HCT116 (cell line): ENCODE results near the gene AUTS2. TPM values are rescaled to one million over a fixed set of nuclear protein-coding genes. Genes with fewer than 3 reads are reported as not detected.

ENCODE experiments used
- ATAC-seq: fragments of 200-7000 bp; cut with Tn5 transposase; 2 replicates; pipeline ENCODE4 v1.9.1; 2020; ENCODE audit warnings: mild to moderate bottlenecking, moderate library complexity
- BruUV-seq: library from RNA; stranded (reverse); fragments of 400-500 nt; replicated peaks from 2 replicates; lab custom pipeline; 2021; lab: Mats Ljungman, UMichigan
- CTCF ChIA-PET: fragments of 300-600 bp; sonication (Branson Sonifier 250); formaldehyde crosslinking; loops from one replicate; lab custom pipeline; 2021; ENCODE audit warnings: antibody characterized with exemption; lab: Charles Lee
- POLR2A ChIA-PET: fragments of 300-600, 350-600 bp; sonication (Branson Sonifier 250); formaldehyde crosslinking; loops from one replicate; lab custom pipeline; 2021; ENCODE audit warnings: antibody characterized with exemption; lab: Charles Lee
- RAD21 ChIA-PET, 2 experiments: fragments of 300-600 bp; sonication (Branson Sonifier 250); formaldehyde crosslinking; loops; one replicate each; lab custom pipeline; 2023; ENCODE audit warnings: low total read pairs in 2 of 2; ENCODE audit not compliant: uncharacterized antibody in 2 of 2, unreplicated experiment in 2 of 2, low non-redundant PET in 1 of 2; lab: Charles Lee
- DNase-seq: peaks from one replicate; pipeline ENCODE4 v3.0.0-alpha.2; 2010; ENCODE audit warnings: low read depth, low spot score
- H2AFZ ChIP-seq: fragments of 200-600 bp; shearing (Covaris generic), sonication (generic); 2 replicates; pipeline ENCODE4 v1.6.1; 2017; ENCODE audit warnings: low read depth, mixed run types, mixed read lengths, antibody characterized with exemption, low read length; ENCODE audit not compliant: poor library complexity, severe bottlenecking
- H3K27ac ChIP-seq: 2 replicates; pipeline ENCODE4 v1.5.1; 2012; ENCODE audit warnings: low read depth, low read length
- H3K27me3 ChIP-seq: fragments of 200-600 bp; sonication (generic); 2 replicates; pipeline ENCODE4 v1.6.1; 2016; ENCODE audit warnings: mixed run types, low read length, mixed read lengths; ENCODE audit not compliant: insufficient read depth
- H3K36me3 ChIP-seq, 2 experiments: fragments of 200-500 bp in 1 of 2; fragments of 200-600 bp in 1 of 2; sonication (Bioruptor generic) in 1 of 2; sonication (generic) in 1 of 2; 2 replicates each; pipeline versions ENCODE4 v1.5.1 to v1.6.1; 2014 to 2016; ENCODE audit warnings: low read length in 2 of 2, inconsistent platforms in 1 of 2, mixed read lengths in 1 of 2, mixed run types in 1 of 2; ENCODE audit not compliant: insufficient read depth in 2 of 2, control insufficient read depth in 1 of 2
- H3K4me1 ChIP-seq, 2 experiments: fragments of 200-600 bp in 1 of 2; sonication (generic) in 1 of 2; 2 replicates each; pipeline versions ENCODE4 v1.5.1 to v1.6.1; 2012 to 2017; ENCODE audit warnings: low read length in 2 of 2, inconsistent platforms in 1 of 2, mild to moderate bottlenecking in 1 of 2, mixed read lengths in 1 of 2, mixed run types in 1 of 2, moderate library complexity in 1 of 2; ENCODE audit not compliant: insufficient read depth in 2 of 2, control insufficient read depth in 1 of 2
- H3K4me2 ChIP-seq: fragments of 200-600 bp; sonication (generic); 2 replicates; pipeline ENCODE4 v1.6.1; 2017; ENCODE audit warnings: mixed run types, low read length, mixed read lengths
- H3K4me3 ChIP-seq, 2 experiments: fragments of 200-600 bp in 1 of 2; sonication (generic) in 1 of 2; replicated peaks in 1 of 2; 2 replicates each; pipeline ENCODE4 v1.5.1; 2011 to 2016; ENCODE audit warnings: low read length in 2 of 2, control low read depth in 1 of 2, low read depth in 1 of 2, mild to moderate bottlenecking in 1 of 2, mixed read lengths in 1 of 2, mixed run types in 1 of 2
- H3K79me2 ChIP-seq: fragments of 200-600 bp; sonication (generic); 2 replicates; pipeline ENCODE4 v1.6.1; 2017; ENCODE audit warnings: mild to moderate bottlenecking, mixed run types, low read length, moderate library complexity, mixed read lengths; ENCODE audit not compliant: insufficient read depth
- H3K9ac ChIP-seq: fragments of 200-600 bp; sonication (generic); 2 replicates; pipeline ENCODE4 v1.6.1; 2016; ENCODE audit warnings: low read length, mixed read lengths
- H3K9me2 ChIP-seq: fragments of 200-600 bp; sonication (generic), shearing (Covaris generic); 2 replicates; pipeline ENCODE4 v1.6.1; 2017; ENCODE audit warnings: mixed run types, mild to moderate bottlenecking, moderate library complexity; ENCODE audit not compliant: insufficient read depth
- H3K9me3 ChIP-seq, 2 experiments: fragments of 200-500 bp in 1 of 2; fragments of 200-600 bp in 1 of 2; sonication (Bioruptor generic) in 1 of 2; sonication (generic) in 1 of 2; 2 replicates each; pipeline ENCODE4 v1.6.1; 2014 to 2017; ENCODE audit warnings: low read length in 2 of 2, mixed read lengths in 2 of 2, inconsistent platforms in 1 of 2, low read depth in 1 of 2, mild to moderate bottlenecking in 1 of 2, mixed run types in 1 of 2, moderate library complexity in 1 of 2; ENCODE audit not compliant: control insufficient read depth in 1 of 2, insufficient read depth in 1 of 2
- H4K20me1 ChIP-seq: fragments of 200-600 bp; sonication (generic), shearing (Covaris generic); 2 replicates; pipeline ENCODE4 v1.6.1; 2017; ENCODE audit warnings: mixed run types, mild to moderate bottlenecking, moderate library complexity; ENCODE audit not compliant: insufficient read depth
- EGR1 ChIP-seq: IDR thresholded peaks from 2 replicates; pipeline ENCODE4 v1.6.1; 2012; ENCODE audit warnings: low read depth
- EZH2 ChIP-seq: fragments of 200-600 bp; sonication (generic); IDR thresholded peaks from 2 replicates; pipeline ENCODE4 v1.6.1; 2017; ENCODE audit warnings: antibody characterized with exemption, mixed run types
- RAD21 ChIP-seq: IDR thresholded peaks from 2 replicates; pipeline ENCODE4 v1.6.1; 2012; ENCODE audit warnings: low read depth, mild to moderate bottlenecking
- ZFX ChIP-seq: fragments of 450-650 bp; IDR thresholded peaks from 2 replicates; pipeline ENCODE4 v1.6.1; 2017
- intact Hi-C: fragments of 100-400 bp; cut with micrococcal nuclease; formaldehyde crosslinking; loops from 2 replicates; pipeline ENCODE4 v1.10.0; 2022
- total RNA-seq: library from RNA; stranded (reverse); gene quantifications from one replicate; pipeline ENCODE4 v1.2.1, GENCODE V29; 2021; ENCODE audit not compliant: unreplicated experiment
- TF ChIP-seq, protein P1 (sequence below): IDR thresholded peaks from 2 replicates; pipeline ENCODE4 v1.6.1; 2011; ENCODE audit warnings: mild to moderate bottlenecking, low read length, moderate library complexity; ENCODE audit not compliant: insufficient replicate concordance; ENCODE audit errors: extremely low read depth

AUTS2 gene
- total RNA-seq, 1 experiment from 2014 or later, result 0.93 TPM

- Histone ChIP-seq H3K4me3 (no peak overlapping the region), H4K20me1 (no peaks in the 10 kb centered on the region), H3K27me3 (no peaks in the 10 kb centered on the region), H3K9me3 (peaks cover 4 to 6% of the 10 kb centered on the region in 2 experiments; a peak in 2 of 4 replicates), H3K4me1 (no peaks in the 10 kb centered on the region)
- intact Hi-C loops, result no loop called here
- no TSS peak for BruUV-seq
- TF ChIP-seq ZFX (no peak), EGR1 (no peak)
- TF ChIP-seq, all 23 proteins: peak for 0
- no peak overlapping the region for H3K27ac ChIP-seq
- no peaks in the 10 kb centered on the region for H3K79me2 ChIP-seq
- H3K4me2 ChIP-seq, result no peak overlapping the region
- CTCF ChIA-PET, result no interaction called here
- no peak overlapping the region for H3K9ac ChIP-seq
- ATAC-seq, result no peak
- H3K36me3 ChIP-seq, result no peaks in the 10 kb centered on the region
- RAD21 ChIA-PET, result no interaction called here
- POLR2A ChIA-PET, result no interaction called here
- no peaks in the 10 kb centered on the region for H3K9me2 ChIP-seq
- H2AFZ ChIP-seq, result no peak overlapping the region
- DNase-seq, result no peak
Measured at GRCh38 chr7:70529436-70529835, 931.2 kb downstream of the AUTS2 start.

DNA sequence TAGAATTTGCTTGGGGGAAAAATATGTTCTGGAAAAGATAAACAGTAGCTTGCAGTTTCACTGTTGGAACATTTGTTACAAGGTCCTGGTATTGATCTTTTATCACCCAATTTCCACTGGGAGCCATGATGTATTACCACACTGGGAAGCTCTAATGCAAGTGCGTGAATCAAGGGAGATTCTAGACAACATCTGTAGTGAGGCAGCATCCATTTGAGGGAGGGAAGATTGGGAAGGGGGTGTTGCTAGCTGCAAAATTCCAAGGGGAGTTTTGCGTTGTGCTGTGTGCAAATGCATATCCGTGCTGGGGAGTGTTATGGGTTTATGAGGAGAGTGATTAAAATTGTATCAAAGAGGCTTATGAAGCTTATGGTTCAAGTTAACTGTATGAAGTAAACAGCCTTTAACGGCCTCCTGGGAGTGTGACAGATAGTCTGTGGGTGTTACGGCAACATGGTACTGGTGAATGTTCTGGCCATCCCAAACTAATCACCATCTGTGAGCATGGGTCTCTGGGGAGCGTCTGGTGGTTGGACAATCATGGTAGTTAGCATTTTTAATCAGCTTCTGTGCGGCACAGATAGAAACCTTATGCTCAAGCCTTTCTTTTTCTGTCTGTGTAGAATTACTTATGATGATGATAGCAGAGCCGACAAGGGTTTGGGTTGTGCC lies 931.8 kb downstream of the AUTS2 start:
- intact Hi-C loops, result no loop called here
- no TSS peak for BruUV-seq
- H3K9ac ChIP-seq, result no peak overlapping the region
- no peak for ATAC-seq
- TF ChIP-seq, protein P1, sequence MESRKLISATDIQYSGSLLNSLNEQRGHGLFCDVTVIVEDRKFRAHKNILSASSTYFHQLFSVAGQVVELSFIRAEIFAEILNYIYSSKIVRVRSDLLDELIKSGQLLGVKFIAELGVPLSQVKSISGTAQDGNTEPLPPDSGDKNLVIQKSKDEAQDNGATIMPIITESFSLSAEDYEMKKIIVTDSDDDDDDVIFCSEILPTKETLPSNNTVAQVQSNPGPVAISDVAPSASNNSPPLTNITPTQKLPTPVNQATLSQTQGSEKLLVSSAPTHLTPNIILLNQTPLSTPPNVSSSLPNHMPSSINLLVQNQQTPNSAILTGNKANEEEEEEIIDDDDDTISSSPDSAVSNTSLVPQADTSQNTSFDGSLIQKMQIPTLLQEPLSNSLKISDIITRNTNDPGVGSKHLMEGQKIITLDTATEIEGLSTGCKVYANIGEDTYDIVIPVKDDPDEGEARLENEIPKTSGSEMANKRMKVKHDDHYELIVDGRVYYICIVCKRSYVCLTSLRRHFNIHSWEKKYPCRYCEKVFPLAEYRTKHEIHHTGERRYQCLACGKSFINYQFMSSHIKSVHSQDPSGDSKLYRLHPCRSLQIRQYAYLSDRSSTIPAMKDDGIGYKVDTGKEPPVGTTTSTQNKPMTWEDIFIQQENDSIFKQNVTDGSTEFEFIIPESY, result no peak
- TF ChIP-seq EZH2, result no peak
- TF ChIP-seq RAD21, result no peak
- TF ChIP-seq, all 23 proteins: peak for 0
- no peaks in the 10 kb centered on the region for H3K36me3 ChIP-seq
- H3K4me2 ChIP-seq, result no peak overlapping the region
- no peak for DNase-seq
- H4K20me1 ChIP-seq, result no peaks in the 10 kb centered on the region
- ChIA-PET CTCF (no interaction called here), POLR2A (no interaction called here), RAD21 (no interaction called here)
- no peak overlapping the region for H2AFZ ChIP-seq
- peaks cover 4 to 6% of the 10 kb centered on the region in 2 experiments; a peak in 2 of 4 replicates for H3K9me3 ChIP-seq
- H3K27me3 ChIP-seq, result no peaks in the 10 kb centered on the region
- no peaks in the 10 kb centered on the region for H3K4me1 ChIP-seq
- no peak overlapping the region for H3K27ac ChIP-seq
- no peak overlapping the region for H3K4me3 ChIP-seq
- H3K79me2 ChIP-seq, result no peaks in the 10 kb centered on the region
- H3K9me2 ChIP-seq, result no peaks in the 10 kb centered on the region
